Measurements from ENCODE around the gene AFDN.

Gene AFDN

DNA sequence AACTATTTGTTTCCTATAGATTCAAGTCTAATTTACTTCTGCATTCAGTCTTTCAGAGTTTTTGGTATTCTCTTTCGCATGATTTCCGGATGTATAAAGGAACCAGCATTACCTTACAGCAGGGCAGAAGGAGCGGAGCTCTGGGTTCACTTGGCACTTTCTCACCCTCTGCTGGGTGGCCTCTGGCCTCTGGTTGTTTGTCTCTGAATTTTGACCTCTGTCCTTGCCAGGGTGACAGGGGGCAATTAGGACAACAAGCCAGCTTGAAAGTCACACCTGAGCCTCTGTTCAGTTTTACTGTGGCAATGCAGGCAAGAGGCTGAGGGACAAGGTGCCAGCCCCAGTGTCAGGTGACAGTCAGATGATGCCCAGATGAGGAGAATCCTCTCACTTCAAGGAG lies 101.4 kb downstream of the AFDN start:
- peaks cover 9% of the 10 kb centered on the region for H3K36me3 Mint-ChIP-seq (ENCODE audit: insufficient read depth)

DNA sequence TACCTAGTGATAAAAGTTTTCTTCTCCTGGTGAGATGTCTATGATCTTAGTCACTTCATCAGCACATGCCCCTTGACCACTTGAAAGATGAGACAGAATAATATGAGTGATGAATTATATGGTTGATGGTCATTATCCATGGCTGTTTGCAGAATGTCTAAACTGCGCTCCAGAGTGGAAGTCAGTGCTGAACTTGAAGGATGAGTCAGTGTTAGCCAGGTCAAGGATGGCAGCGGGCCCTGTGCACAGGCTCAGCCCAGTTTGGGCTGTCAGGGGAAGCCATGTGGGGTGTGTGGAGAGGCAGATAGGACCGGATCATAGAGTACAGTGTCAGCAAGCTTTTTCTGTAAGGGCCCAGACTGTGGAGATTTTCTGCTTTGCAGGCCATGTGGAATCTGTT lies 103.6 kb downstream of the AFDN start:
- ATAC-seq (replicated peaks), result no peak
- Mint-ChIP-seq H3K4me1 (ENCODE audit: low read depth in 2 of 2) (no peaks in the 10 kb centered on the region), H3K27me3 (no peaks in the 10 kb centered on the region), H3K27ac (no peak overlapping the region), H3K36me3 (ENCODE audit: insufficient read depth) (no peaks in the 10 kb centered on the region), H3K9me3 (no peaks in the 10 kb centered on the region), H3K4me3 (no peak overlapping the region)
- DNase-seq, result no peak

More for the DNA sequence above, 101.4 kb downstream of the AFDN start:
- Mint-ChIP-seq H3K4me1 (ENCODE audit: low read depth in 2 of 2) (no peaks in the 10 kb centered on the region), H3K4me3 (no peak overlapping the region), H3K27ac (no peak overlapping the region), H3K9me3 (no peaks in the 10 kb centered on the region), H3K27me3 (no peaks in the 10 kb centered on the region)
- ATAC-seq (replicated peaks) (no peak), DNase-seq (no peak)

DNA sequence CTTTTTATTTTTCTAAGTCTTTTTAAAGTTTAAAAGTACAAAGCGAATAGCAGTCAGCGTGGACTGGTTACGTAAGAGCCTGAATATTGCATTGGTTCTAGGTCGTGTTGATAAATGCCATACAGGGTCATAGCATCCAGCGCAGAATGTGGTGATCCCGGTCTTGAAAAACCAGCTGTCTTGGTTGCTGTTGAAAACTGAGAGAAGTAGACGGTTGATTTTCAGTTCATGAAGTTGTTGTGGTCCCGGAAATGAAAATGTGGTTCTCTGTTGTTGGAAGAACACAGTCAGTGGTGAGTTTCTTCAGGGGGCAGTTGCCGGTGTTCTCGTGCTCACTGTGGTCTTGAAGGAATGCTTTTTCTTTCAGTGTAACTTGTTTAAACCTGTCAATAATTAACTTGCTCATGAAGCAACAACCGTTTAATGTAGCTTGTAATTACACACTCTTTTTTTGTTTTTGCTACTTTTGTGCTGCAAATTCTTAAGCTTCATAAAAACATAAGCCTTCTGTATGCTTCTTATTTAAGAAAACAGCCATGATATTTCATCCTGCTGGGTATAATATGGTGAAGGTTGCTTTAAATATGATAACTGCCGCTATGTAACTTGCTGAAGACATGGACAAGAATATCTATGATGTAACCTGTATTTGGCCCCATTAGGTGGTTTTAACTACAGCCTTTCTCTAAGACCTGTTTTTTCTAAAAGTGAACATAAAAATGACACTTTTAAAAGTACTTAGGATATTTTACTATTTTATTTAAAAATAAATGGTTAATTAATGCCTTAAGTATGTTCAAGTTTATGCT lies 106.0 kb downstream of the AFDN start:
- peaks cover 1 to 6% of the 10 kb centered on the region in 2 donors for H3K27me3 Mint-ChIP-seq
- no peak overlapping the region for H3K4me3 Mint-ChIP-seq
- no peak for DNase-seq
- no peaks in the 10 kb centered on the region for H3K4me1 Mint-ChIP-seq (ENCODE audit: low read depth in 2 of 2)
- no peak for ATAC-seq (replicated peaks)
- no peak overlapping the region for H3K27ac Mint-ChIP-seq
- H3K36me3 Mint-ChIP-seq (ENCODE audit: insufficient read depth), result no peaks in the 10 kb centered on the region
- H3K9me3 Mint-ChIP-seq, result no peaks in the 10 kb centered on the region

DNA sequence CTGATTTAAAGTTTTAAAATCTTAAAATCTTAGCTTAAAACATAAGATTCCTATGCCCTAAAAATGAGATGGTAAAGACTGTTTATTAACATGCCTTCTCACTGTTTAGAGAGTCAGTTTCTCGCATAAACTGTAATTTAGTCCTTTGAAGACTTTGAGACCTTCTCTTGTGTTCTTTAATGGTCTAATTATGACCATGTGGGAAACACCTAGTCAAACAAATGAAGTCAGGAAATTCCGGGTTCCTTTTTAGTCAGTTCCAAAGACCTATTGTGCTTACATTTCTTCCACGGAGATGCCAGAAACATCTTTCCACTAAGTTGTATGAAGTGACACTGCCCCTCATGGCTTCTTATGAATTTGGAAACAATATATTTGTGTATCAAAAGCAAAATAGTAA lies 106.6 kb downstream of the AFDN start:
- Mint-ChIP-seq H3K27me3 (peaks cover 7 to 11% of the 10 kb centered on the region in 2 donors), H3K4me3 (no peak overlapping the region), H3K9me3 (no peaks in the 10 kb centered on the region), H3K36me3 (ENCODE audit: insufficient read depth) (no peaks in the 10 kb centered on the region), H3K4me1 (ENCODE audit: low read depth in 2 of 2) (no peaks in the 10 kb centered on the region), H3K27ac (no peak overlapping the region)
- DNase-seq, result no peak
- ATAC-seq (replicated peaks), result no peak

DNA sequence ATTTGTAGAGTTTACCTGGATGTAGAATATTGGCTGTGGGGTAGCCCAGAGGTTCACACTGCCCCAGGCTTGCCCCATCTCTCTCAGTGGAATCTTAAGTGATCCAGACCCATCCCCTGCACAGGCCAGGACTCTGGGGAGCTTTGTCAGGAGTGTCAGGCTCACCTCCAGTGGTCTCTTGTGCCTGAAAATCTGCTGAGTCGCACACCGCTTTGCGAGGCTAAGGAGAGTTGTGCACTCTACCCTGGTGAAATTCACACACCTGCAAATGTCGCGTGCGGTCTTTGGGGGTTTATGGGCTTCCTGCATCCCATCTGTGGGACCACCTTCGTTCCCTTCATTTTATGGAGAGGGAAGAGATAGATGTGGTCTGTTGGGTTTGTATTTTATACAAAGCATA lies 107.1 kb downstream of the AFDN start:
- no peaks in the 10 kb centered on the region for H3K36me3 Mint-ChIP-seq (ENCODE audit: insufficient read depth)
- no peaks in the 10 kb centered on the region for H3K4me1 Mint-ChIP-seq (ENCODE audit: low read depth in 2 of 2)
- no peak overlapping the region for H3K27ac Mint-ChIP-seq
- ATAC-seq (replicated peaks), result no peak
- H3K4me3 Mint-ChIP-seq, result no peak overlapping the region
- H3K9me3 Mint-ChIP-seq, result no peaks in the 10 kb centered on the region
- DNase-seq, result no peak
- peaks cover 10 to 11% of the 10 kb centered on the region in 2 donors for H3K27me3 Mint-ChIP-seq

DNA sequence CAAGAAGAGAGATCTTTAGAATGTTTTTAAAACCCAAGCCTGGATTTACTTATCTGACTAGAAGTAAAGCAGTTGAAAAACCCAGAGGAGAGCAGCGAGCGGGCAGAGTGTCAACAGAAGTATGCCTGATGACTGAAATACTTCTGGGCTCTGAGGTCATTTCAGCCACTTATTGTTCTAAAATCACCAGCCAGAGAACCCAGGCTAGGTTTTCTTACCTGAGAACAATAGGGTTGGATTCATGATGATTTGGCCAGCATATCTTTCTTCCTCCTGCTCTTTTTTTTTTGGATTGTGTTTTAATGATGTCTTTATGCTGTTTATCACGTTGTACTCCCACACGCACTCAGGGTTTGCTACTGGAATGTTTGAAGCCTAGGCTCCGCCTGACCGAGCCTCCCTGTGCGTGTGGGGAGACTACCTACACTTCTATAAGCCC lies 107.7 kb downstream of the AFDN start:
- DNase-seq (no peak), ATAC-seq (replicated peaks) (no peak)
- no peak overlapping the region for H3K27ac Mint-ChIP-seq
- peaks cover 10 to 11% of the 10 kb centered on the region in 2 donors for H3K27me3 Mint-ChIP-seq
- no peaks in the 10 kb centered on the region for H3K4me1 Mint-ChIP-seq (ENCODE audit: low read depth in 2 of 2)
- H3K9me3 Mint-ChIP-seq, result no peaks in the 10 kb centered on the region
- no peaks in the 10 kb centered on the region for H3K36me3 Mint-ChIP-seq (ENCODE audit: insufficient read depth)
- H3K4me3 Mint-ChIP-seq, result no peak overlapping the region

DNA sequence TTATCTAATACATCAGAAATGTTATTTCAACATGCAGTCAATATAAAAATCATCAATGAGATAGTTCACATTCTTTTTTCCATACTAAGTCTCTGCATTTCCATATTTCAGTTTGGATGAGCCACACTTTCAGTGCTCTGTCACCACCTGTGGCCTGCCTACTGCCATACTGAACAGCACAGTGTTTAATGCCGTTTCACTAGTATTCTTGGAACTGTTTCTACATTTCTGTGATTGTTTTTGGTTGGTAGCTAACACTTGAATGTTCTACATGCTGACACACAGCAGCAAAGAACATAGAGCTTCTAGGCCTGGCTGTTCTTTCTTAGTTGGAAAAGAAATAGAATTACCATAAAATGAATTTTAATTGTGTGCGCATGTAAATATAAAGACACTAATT lies 109.3 kb downstream of the AFDN start:
- no peak for DNase-seq
- Mint-ChIP-seq H3K36me3 (ENCODE audit: insufficient read depth) (no peaks in the 10 kb centered on the region), H3K27ac (no peak overlapping the region), H3K9me3 (no peaks in the 10 kb centered on the region), H3K4me3 (no peak overlapping the region), H3K27me3 (peaks cover 10 to 11% of the 10 kb centered on the region in 2 donors), H3K4me1 (ENCODE audit: low read depth in 2 of 2) (no peaks in the 10 kb centered on the region)
- no peak for ATAC-seq (replicated peaks)

DNA sequence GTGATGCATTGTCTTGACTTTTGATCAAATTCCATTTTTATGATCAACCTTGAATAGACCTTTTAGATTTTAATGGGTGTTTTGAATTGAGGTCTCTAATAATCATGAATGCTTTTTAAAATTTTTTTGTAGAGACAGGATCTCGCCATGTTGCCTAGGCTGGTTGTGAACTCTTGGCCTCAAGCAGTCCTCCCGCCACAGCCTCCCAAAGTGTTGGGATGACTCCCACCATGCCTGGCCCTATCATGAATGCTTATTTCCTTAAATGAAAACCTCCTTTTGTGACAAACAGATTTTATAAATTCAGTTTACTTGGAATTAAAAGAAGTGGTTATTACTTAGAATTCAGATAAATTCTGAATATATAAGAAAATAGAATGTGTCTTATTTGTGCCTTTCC lies 110.6 kb downstream of the AFDN start:
- Mint-ChIP-seq H3K27ac (no peak overlapping the region), H3K36me3 (ENCODE audit: insufficient read depth) (no peaks in the 10 kb centered on the region), H3K27me3 (peaks cover 10 to 11% of the 10 kb centered on the region in 2 donors), H3K4me3 (no peak overlapping the region), H3K9me3 (no peaks in the 10 kb centered on the region), H3K4me1 (ENCODE audit: low read depth in 2 of 2) (no peaks in the 10 kb centered on the region)
- ATAC-seq (replicated peaks) (no peak), DNase-seq (no peak)

DNA sequence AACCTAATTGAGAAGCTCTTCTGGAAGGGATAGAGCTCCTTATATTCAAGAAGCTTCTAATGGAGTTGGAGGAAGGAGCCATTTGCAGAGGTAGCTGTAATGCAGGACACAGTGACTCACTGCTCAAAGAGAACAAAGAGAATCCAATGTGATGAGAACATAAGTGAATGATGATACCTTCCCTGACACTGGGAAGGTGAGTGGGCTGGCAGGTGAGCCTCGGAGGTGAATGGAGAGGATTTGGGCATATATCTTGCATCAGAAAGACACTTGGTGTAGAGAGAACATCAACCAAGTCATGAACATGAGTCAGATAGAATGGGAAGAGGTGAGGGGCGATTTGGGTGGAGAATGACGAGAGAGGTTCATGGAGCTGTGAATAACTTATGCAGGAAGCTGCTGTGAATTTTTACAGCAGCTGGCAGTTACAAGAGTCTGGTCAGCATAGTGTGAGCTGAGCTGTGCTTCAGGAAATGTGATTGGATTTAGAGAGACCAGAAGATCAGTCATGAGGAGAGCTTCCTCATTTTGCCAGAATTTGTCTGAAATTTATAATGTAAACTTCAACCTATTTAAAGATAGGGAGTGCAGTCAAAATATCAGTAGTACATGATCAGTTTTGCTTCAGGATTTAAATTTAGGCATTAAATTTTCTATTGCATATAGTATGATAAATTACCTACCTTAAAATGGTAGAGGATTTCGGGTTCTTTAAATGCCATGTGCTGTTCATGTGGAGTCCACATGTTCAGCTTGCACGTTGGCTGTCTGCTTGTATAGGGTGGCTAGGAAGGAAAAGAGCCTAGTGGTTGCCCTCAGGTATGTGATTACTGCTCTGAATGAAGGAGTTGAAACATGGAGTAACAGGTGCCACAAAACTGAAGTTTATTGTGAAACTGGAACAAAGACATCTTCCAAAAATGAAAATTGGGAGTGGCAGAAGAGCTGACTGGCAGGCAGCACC lies 111.5 kb downstream of the AFDN start:
- H3K4me1 Mint-ChIP-seq (ENCODE audit: low read depth in 2 of 2), result no peaks in the 10 kb centered on the region
- no peak for DNase-seq
- H3K4me3 Mint-ChIP-seq, result no peak overlapping the region
- H3K27me3 Mint-ChIP-seq, result peaks cover 10 to 11% of the 10 kb centered on the region in 2 donors
- no peaks in the 10 kb centered on the region for H3K36me3 Mint-ChIP-seq (ENCODE audit: insufficient read depth)
- no peak for ATAC-seq (replicated peaks)
- no peaks in the 10 kb centered on the region for H3K9me3 Mint-ChIP-seq
- H3K27ac Mint-ChIP-seq, result no peak overlapping the region

DNA sequence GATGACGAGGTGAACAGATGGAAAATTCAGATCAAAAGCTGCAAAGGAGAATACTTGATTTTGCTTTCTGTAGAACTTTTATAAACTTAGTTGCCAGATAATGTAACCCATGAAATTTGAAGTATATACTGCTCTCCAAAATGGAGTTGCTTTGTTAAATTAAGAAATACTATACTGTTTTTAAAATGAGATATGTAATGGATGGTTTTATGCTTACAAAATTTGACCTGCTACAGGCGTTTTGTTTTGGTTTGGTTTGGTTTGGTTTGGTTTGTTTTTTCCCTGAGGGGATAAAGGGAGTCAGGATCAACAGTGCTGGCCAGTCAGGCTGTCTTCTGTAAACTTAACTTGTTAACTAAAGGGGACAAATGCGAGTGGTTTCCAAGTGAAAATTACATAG lies 115.1 kb downstream of the AFDN start:
- ATAC-seq (replicated peaks) (no peak), DNase-seq (no peak)
- Mint-ChIP-seq H3K36me3 (ENCODE audit: insufficient read depth) (no peaks in the 10 kb centered on the region), H3K9me3 (no peaks in the 10 kb centered on the region), H3K4me1 (ENCODE audit: low read depth in 2 of 2) (no peaks in the 10 kb centered on the region), H3K27ac (no peak overlapping the region), H3K27me3 (peaks cover 8 to 10% of the 10 kb centered on the region in 2 donors), H3K4me3 (no peak overlapping the region)

DNA sequence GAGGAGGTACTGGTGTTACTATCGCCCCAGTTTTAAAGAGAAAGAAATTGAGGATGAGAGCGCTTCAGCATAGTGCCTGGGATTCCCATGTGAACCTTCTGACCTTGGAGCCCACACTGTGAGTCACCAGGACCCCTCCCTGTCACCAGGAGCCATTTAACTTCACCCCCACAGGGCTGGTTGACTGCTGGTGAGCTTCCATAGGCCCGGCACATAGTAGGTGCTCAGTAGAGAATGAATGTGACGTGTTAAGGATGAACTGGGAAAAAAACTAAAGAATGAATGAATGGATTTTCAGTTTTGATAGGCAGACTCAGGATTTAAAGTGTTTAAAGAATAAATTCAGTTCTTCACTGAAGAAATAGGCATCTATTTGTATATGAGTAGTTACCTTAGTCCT lies 117.4 kb downstream of the AFDN start:
- Mint-ChIP-seq H3K27me3 (no peaks in the 10 kb centered on the region), H3K4me3 (no peak overlapping the region), H3K9me3 (no peaks in the 10 kb centered on the region), H3K36me3 (ENCODE audit: insufficient read depth) (peaks cover 10% of the 10 kb centered on the region), H3K27ac (no peak overlapping the region), H3K4me1 (ENCODE audit: low read depth in 2 of 2) (no peaks in the 10 kb centered on the region)
- no peak for ATAC-seq (replicated peaks)
- no peak for DNase-seq

DNA sequence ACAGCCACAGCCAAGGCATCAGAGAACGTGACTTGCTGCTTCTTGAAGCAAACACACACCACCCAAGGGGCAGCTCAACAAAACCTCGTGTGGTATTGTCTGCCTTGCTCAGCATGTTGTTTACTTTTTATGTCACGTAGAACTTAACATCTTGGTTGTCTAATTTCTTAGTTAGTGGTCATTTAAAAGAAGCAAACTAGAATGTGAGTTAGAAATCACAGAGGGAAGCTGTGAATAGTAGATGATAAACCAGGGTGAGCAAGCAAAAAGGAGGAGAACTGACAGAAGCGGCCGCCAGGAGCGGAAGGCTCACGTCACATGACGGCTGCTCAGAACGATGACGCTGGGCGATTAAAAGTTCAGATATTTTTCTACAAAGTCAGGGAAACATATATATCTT lies 119.3 kb downstream of the AFDN start:
- no peak overlapping the region for H3K27ac Mint-ChIP-seq
- H3K27me3 Mint-ChIP-seq, result no peaks in the 10 kb centered on the region
- peaks cover 14% of the 10 kb centered on the region for H3K36me3 Mint-ChIP-seq (ENCODE audit: insufficient read depth)
- no peaks in the 10 kb centered on the region for H3K9me3 Mint-ChIP-seq
- DNase-seq (no peak), ATAC-seq (replicated peaks) (no peak)
- no peaks in the 10 kb centered on the region for H3K4me1 Mint-ChIP-seq (ENCODE audit: low read depth in 2 of 2)
- no peak overlapping the region for H3K4me3 Mint-ChIP-seq

DNA sequence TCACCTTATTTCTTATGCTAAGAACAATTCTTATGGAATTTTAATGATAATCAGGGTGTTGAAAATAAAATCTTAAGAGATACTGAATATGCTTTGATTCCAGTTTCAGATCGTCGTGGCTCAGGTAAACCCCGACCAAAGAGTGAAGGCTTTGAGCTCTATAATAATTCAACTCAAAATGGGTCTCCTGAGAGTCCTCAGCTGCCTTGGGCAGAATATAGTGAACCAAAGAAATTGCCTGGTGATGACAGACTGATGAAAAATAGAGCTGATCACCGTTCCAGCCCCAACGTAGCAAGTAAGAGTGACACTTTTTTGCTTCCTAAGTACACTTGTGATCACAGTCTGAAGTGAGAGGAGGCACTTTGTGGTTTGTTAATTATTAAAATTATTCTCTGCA lies 119.9 kb downstream of the AFDN start:
- DNase-seq, result no peak
- Mint-ChIP-seq H3K9me3 (no peaks in the 10 kb centered on the region), H3K36me3 (ENCODE audit: insufficient read depth) (peaks cover 14% of the 10 kb centered on the region)

DNA sequence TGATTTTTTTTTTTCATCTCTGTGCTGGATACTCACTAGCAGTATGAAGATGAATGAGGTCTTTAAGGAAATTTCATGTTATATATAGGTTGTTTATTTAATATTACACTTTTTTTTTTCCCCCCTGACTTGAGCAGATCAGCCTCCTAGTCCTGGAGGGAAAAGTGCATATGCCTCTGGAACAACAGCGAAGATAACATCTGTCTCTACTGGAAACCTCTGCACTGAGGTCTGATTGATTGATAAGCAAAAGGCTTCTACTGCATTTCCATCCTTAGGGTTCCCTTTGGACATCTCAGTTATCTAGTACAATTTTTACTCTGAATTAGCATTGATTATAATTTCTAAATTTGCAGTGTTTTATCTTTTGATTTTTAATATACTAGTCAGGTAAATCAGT lies 121.0 kb downstream of the AFDN start:
- H3K9me3 Mint-ChIP-seq, result no peaks in the 10 kb centered on the region
- no peaks in the 10 kb centered on the region for H3K27me3 Mint-ChIP-seq
- no peak for DNase-seq
- no peak for ATAC-seq (replicated peaks)
- peaks cover 14% of the 10 kb centered on the region for H3K36me3 Mint-ChIP-seq (ENCODE audit: insufficient read depth)
- H3K27ac Mint-ChIP-seq, result no peak overlapping the region
- H3K4me1 Mint-ChIP-seq (ENCODE audit: low read depth in 2 of 2), result no peaks in the 10 kb centered on the region
- no peak overlapping the region for H3K4me3 Mint-ChIP-seq

More for the DNA sequence above, 119.9 kb downstream of the AFDN start:
- Mint-ChIP-seq H3K4me3 (no peak overlapping the region), H3K27me3 (no peaks in the 10 kb centered on the region), H3K27ac (no peak overlapping the region), H3K4me1 (ENCODE audit: low read depth in 2 of 2) (no peaks in the 10 kb centered on the region)
- ATAC-seq (replicated peaks), result no peak
